Caco-2 (cell line): Measurements from ENCODE around the gene STON2. TPM values are rescaled to one million over a fixed set of nuclear protein-coding genes. Genes with fewer than 3 reads are reported as not detected.

ENCODE experiments used
- BruUV-seq: library from RNA; stranded (reverse); fragments of 400-500 nt; replicated peaks from 2 replicates; lab custom pipeline; 2021; lab: Mats Ljungman, UMichigan
- CTCF ChIA-PET: fragments of 300-600 bp; sonication (Branson Sonifier 250); formaldehyde crosslinking; loops from one replicate; lab custom pipeline; 2022; ENCODE audit warnings: antibody characterized with exemption; lab: Charles Lee
- POLR2A ChIA-PET: fragments of 300-600 bp; sonication (Branson Sonifier 250); formaldehyde crosslinking; loops from one replicate; lab custom pipeline; 2022; ENCODE audit warnings: antibody characterized with exemption; lab: Charles Lee
- DNase-seq, 2 experiments: peaks; one replicate each; pipeline versions ENCODE4 v3.0.0 to v3.0.0-alpha.2; 2020 to 2022
- H3K27me3 ChIP-seq: replicated peaks from 2 replicates; pipeline ENCODE4 v1.6.0; 2011; ENCODE audit warnings: low read length; ENCODE audit not compliant: control insufficient read depth, insufficient read depth
- H3K36me3 ChIP-seq: 2 replicates; pipeline ENCODE4 v1.5.1; 2011; ENCODE audit warnings: low read length; ENCODE audit not compliant: control insufficient read depth, insufficient read depth
- H3K4me1 ChIP-seq: fragments of 250-450 bp; sonication (Bioruptor Pico); 2 replicates; pipeline ENCODE4 v1.5.1; 2020; ENCODE audit warnings: mild to moderate bottlenecking
- H3K4me3 ChIP-seq: 2 replicates; pipeline ENCODE4 v1.5.1; 2011; ENCODE audit warnings: low read depth, mild to moderate bottlenecking, control low read depth, low read length
- H3K9me3 ChIP-seq: fragments of 250-450 bp; sonication (Bioruptor Pico); 2 replicates; pipeline ENCODE4 v1.5.1; 2020; ENCODE audit warnings: mild to moderate bottlenecking, moderate library complexity
- H3K27ac Mint-ChIP-seq: one replicate; pipeline ENCODE4 v1.8.0; 2022; ENCODE audit warnings: mixed read lengths; ENCODE audit not compliant: unreplicated experiment
- H3K27me3 Mint-ChIP-seq: one replicate; pipeline ENCODE4 v1.8.0; 2022; ENCODE audit warnings: mixed read lengths; ENCODE audit not compliant: insufficient read depth, unreplicated experiment
- H3K36me3 Mint-ChIP-seq: one replicate; pipeline ENCODE4 v1.8.0; 2022; ENCODE audit warnings: mild to moderate bottlenecking, mixed read lengths; ENCODE audit not compliant: insufficient read depth, unreplicated experiment
- H3K4me1 Mint-ChIP-seq: one replicate; pipeline ENCODE4 v1.8.0; 2022; ENCODE audit warnings: low read depth, mixed read lengths; ENCODE audit not compliant: unreplicated experiment
- H3K4me3 Mint-ChIP-seq: one replicate; pipeline ENCODE4 v1.8.0; 2022; ENCODE audit warnings: mild to moderate bottlenecking, moderate library complexity, mixed read lengths; ENCODE audit not compliant: unreplicated experiment
- H3K9me3 Mint-ChIP-seq: one replicate; pipeline ENCODE4 v1.8.0; 2022; ENCODE audit warnings: mixed read lengths; ENCODE audit not compliant: unreplicated experiment
- intact Hi-C: fragments of 100-400 bp; cut with micrococcal nuclease; formaldehyde crosslinking; loops from one replicate; pipeline ENCODE4 v1.10.0; 2022; ENCODE audit not compliant: unreplicated experiment
- total RNA-seq: library from RNA; stranded (reverse); gene quantifications from 2 replicates; pipeline ENCODE4 v1.2.3, GENCODE V29; 2022
- TF ChIP-seq, protein P1 (sequence below), 2 experiments: fragments of 200-600 bp in 1 of 2; IDR thresholded peaks; 1 replicate in 1 of 2; 2 replicates in 1 of 2; pipeline versions ENCODE4 v1.5.1 to v1.8.0; 2011 to 2022; ENCODE audit warnings: antibody characterized with exemption in 1 of 2, control low read depth in 1 of 2, inconsistent platforms in 1 of 2, low read depth in 1 of 2, low read length in 1 of 2, mild to moderate bottlenecking in 1 of 2, moderate library complexity in 1 of 2; ENCODE audit not compliant: insufficient read depth in 1 of 2, severe bottlenecking in 1 of 2, unreplicated experiment in 1 of 2

The STON2 gene
- total RNA-seq, 1 experiment from 2014 or later = 43.5 TPM

DNA sequence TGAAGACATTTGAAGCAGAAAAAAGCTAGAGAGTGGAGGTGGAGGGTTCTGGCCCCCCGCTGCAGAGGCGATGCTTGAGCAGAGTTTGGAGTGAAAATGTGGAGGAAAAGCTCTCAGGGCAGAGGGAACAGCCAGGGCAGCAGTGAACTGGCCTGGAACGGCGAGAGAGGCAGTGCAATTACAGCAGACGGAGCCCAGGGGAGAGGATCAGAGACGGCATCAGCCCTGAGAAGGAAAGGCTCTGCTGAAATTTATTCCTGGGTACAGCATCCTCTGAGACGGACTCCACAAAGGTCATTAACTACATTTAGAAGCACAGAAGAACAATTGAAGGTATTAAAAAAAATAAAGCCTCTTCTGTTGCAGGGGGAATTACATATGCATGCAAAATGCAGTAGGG is 14.2 kb downstream of the STON2 start:
- TF ChIP-seq, protein P1, sequence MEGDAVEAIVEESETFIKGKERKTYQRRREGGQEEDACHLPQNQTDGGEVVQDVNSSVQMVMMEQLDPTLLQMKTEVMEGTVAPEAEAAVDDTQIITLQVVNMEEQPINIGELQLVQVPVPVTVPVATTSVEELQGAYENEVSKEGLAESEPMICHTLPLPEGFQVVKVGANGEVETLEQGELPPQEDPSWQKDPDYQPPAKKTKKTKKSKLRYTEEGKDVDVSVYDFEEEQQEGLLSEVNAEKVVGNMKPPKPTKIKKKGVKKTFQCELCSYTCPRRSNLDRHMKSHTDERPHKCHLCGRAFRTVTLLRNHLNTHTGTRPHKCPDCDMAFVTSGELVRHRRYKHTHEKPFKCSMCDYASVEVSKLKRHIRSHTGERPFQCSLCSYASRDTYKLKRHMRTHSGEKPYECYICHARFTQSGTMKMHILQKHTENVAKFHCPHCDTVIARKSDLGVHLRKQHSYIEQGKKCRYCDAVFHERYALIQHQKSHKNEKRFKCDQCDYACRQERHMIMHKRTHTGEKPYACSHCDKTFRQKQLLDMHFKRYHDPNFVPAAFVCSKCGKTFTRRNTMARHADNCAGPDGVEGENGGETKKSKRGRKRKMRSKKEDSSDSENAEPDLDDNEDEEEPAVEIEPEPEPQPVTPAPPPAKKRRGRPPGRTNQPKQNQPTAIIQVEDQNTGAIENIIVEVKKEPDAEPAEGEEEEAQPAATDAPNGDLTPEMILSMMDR (IDR thresholded peaks at IDR 0.05; ENCODE audit: insufficient read depth in 1 of 2, low read depth in 1 of 2, low read length in 1 of 2, severe bottlenecking in 1 of 2, unreplicated experiment in 1 of 2) = no peak
- no peaks in the 10 kb centered on the region for H3K27me3 Mint-ChIP-seq
- no peak overlapping the region for H3K27ac Mint-ChIP-seq
- H3K9me3 Mint-ChIP-seq = no peaks in the 10 kb centered on the region
- intact Hi-C loops = loop anchor here (5.0 kb wide), 1 partner anchor 66 kb away; no protein-coding TSS in a partner anchor
- H3K4me1 Mint-ChIP-seq = no peaks in the 10 kb centered on the region
- no peak for DNase-seq
- no TSS peak for BruUV-seq
- no peak overlapping the region for H3K4me3 Mint-ChIP-seq
- H3K27me3 ChIP-seq = no peaks in the 10 kb centered on the region
- no peaks in the 10 kb centered on the region for H3K4me1 ChIP-seq
- CTCF ChIA-PET = no interaction called here
- no peak overlapping the region for H3K4me3 ChIP-seq
- H3K9me3 ChIP-seq = no peaks in the 10 kb centered on the region
- peaks cover 7% of the 10 kb centered on the region for H3K36me3 Mint-ChIP-seq
- POLR2A ChIA-PET = no interaction called here
- no peaks in the 10 kb centered on the region for H3K36me3 ChIP-seq

- no peak overlapping the region for H3K4me3 Mint-ChIP-seq
- H3K27me3 Mint-ChIP-seq = no peaks in the 10 kb centered on the region
- peaks cover 7% of the 10 kb centered on the region for H3K36me3 Mint-ChIP-seq
- Histone ChIP-seq H3K9me3 (no peaks in the 10 kb centered on the region), H3K36me3 (no peaks in the 10 kb centered on the region), H3K27me3 (no peaks in the 10 kb centered on the region), H3K4me1 (no peaks in the 10 kb centered on the region), H3K4me3 (no peak overlapping the region)
- no TSS peak for BruUV-seq
- H3K27ac Mint-ChIP-seq = no peak overlapping the region
- ChIA-PET CTCF (no interaction called here), POLR2A (no interaction called here)
- no peaks in the 10 kb centered on the region for H3K4me1 Mint-ChIP-seq
- no peaks in the 10 kb centered on the region for H3K9me3 Mint-ChIP-seq
- TF ChIP-seq, protein P1 (IDR thresholded peaks at IDR 0.05; ENCODE audit: insufficient read depth in 1 of 2, low read depth in 1 of 2, low read length in 1 of 2, severe bottlenecking in 1 of 2, unreplicated experiment in 1 of 2) = no peak
- intact Hi-C loops = loop anchor here (5.0 kb wide), 1 partner anchor 67 kb away; no protein-coding TSS in a partner anchor
- no peak for DNase-seq
Observed at GRCh38 chr14:81385419-81385818, 14.7 kb downstream of the STON2 start.

DNA sequence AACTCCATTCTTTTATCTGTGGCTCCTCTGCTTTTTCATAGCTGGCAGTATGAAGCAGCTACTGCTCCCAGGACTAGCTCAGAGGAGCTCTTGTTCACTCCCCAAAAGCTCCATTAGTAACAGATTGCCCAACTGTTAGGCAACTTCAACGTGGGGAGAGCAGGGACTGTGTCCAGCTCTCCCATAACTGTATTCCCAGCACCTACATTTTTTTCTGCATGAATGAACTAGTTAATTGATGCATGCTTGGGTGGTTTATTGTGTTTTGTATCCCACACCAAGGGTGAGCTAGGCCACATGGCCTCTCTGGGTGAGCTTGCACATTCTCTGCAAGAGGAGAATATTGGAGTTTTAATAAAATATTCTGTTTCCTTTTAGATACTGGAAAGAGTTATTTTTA is 15.2 kb downstream of the STON2 start:
- H3K9me3 ChIP-seq = peaks cover under 1% of the 10 kb centered on the region; the same call in 1 of the 2 replicates
- Mint-ChIP-seq H3K4me1 (no peaks in the 10 kb centered on the region), H3K9me3 (no peaks in the 10 kb centered on the region), H3K27ac (no peak overlapping the region), H3K36me3 (peaks cover 7% of the 10 kb centered on the region), H3K4me3 (no peak overlapping the region), H3K27me3 (no peaks in the 10 kb centered on the region)
- TF ChIP-seq, protein P1 (IDR thresholded peaks at IDR 0.05; ENCODE audit: insufficient read depth in 1 of 2, low read depth in 1 of 2, low read length in 1 of 2, severe bottlenecking in 1 of 2, unreplicated experiment in 1 of 2) = no peak
- BruUV-seq = no TSS peak
- H3K27me3 ChIP-seq = no peaks in the 10 kb centered on the region
- H3K4me1 ChIP-seq = no peaks in the 10 kb centered on the region
- intact Hi-C loops = loop anchor here (5.0 kb wide), 1 partner anchor 67 kb away; no protein-coding TSS in a partner anchor
- CTCF ChIA-PET = no interaction called here
- H3K36me3 ChIP-seq = no peaks in the 10 kb centered on the region
- no peak for DNase-seq
- no peak overlapping the region for H3K4me3 ChIP-seq
- POLR2A ChIA-PET = no interaction called here
